GM21723 (cell line): ENCODE results near the gene DENND5A.

ENCODE experiments used
- ATAC-seq: cut with Tn5 transposase; IDR thresholded peaks from one replicate; pipeline ENCODE4 v1.9.1; 2021; ENCODE audit warnings: mild to moderate bottlenecking, moderate library complexity; ENCODE audit not compliant: unreplicated experiment

The DENND5A gene

GRCh38 chr11:9265211-9266131 is at the start of gene DENND5A:
TSS of gene DENND5A (minus strand) at chr11:9265350. CDS start at chr11:9265069, 281 bp downstream.
- peak; percentile 47 for ATAC-seq

GRCh38 chr11:9314291-9315077 is 49.3 kb upstream of the DENND5A start, which contains the start of gene TMEM41B:
TSS of gene TMEM41B (minus strand) at chr11:9314593. CDS start at chr11:9314441, 152 bp downstream.
- peak; percentile 97 for ATAC-seq

DNA sequence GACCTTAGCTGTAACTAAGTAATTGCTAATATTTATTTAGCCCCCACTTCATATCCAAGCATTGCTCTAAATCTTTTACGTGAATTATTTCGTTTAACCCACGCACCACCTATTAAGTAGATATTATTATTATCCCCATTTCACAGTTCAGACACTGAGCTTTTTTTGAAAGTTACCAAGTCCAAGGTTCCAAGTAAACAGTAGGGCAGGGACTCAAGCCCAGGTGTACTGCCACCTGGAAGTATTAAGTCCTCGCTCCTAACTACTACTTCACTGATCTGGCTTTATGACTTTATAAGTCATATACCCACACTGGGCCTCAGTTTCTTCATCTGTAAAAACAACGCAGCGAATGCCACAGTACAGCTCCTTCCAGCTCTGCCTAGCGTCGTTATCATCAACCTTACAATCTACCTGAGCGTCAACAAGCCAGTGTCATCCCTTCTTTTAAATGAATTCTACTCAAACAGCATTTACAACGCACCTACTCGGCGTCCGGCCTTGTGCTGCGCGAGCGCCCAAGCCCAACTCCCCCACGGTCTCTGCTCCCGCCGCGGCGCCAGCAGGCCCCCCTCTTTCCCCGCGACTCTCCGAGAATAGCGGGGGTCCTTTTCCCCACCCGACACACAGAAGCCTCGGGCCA is 48.6 kb upstream of the DENND5A start:
- ATAC-seq: peak; percentile 29

DNA sequence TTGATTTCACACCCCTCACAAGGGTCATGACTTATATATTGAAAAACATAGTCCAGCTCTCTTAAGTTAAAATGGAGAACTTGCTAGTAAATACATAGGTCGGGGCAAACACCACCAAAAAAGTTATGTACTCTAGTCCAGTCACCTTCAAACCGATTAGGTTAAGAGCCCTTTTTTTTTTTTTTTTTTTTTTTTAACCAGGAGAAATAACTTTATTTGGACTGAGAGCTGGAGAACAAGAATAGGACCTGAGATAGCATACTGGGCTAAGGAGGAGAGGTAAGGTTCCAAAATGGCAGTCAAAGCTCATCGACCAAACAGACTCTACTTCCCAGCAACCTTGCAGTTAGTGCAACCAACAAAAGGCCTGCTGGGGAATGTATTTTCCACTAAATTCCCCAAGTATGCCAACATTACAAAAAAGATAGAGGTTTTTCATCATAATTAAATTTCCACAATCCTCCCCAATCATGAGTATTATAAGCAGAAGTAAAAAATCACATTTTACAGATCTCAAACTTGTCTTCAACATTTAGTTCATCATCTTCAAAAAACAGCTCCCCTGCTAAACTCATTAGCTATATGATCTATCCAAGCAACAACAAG is 45.4 kb upstream of the DENND5A start:
- no peak for ATAC-seq

DNA sequence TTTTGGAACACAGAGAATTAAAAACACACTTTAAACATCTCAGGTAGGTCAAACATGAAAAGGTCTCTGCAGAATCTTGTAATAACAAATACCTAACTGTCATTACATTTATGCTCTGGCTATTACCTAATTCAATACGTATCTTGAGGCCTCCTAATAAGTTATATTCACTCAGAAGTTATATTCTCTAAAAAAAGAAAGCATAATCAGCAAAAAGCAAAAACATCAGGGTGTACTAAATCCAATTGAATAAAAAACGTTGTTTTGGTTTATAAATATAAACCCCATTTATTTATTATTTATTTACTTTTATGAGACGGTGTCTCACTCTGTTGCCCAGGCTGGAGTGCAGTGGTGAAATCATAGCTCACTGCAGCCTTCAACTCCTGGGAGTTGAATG is 39.0 kb upstream of the DENND5A start:
- no peak for ATAC-seq

- ATAC-seq: no peak
Observed at GRCh38 chr11:9302448-9302847, 37.3 kb upstream of the DENND5A start.

- no peak for ATAC-seq
Observed at GRCh38 chr11:9301720-9302119, 36.6 kb upstream of the DENND5A start.

GRCh38 chr11:9293646-9294045 is 28.5 kb upstream of the DENND5A start:
- no peak for ATAC-seq

DNA sequence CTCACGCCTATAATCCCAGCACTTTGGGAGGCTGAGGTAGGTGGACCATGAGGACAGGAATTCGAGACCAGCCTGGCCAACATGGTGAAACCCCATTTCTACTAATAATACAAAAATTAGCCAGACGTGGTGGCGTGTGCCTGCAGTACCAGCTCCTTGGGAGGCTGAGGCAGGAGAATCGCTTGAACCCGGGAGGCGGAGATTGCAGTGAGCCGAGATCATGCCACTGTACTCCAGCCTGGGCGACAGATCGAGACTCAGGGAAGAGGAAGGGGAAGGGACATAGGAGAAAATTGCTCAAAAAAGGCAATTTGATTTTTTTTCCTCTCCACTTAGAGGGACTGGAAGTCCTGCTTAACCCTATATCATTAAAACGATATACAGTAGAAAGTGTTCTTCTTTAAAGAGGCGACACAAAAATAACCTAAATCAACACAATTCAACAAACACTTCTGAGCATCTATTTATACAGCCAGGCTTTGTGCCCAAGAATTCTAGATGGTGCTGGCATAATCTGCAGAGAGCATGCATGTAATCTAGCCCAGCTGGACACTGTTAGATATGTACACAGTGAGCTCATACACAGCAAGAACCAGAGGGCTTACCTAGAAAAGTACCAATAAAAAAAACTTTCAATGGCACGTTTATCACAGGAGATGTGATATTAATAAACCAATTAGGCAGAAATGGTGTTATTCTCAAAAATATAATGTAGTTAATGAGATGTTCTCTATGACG is 20.9 kb upstream of the DENND5A start:
- no peak for ATAC-seq

DNA sequence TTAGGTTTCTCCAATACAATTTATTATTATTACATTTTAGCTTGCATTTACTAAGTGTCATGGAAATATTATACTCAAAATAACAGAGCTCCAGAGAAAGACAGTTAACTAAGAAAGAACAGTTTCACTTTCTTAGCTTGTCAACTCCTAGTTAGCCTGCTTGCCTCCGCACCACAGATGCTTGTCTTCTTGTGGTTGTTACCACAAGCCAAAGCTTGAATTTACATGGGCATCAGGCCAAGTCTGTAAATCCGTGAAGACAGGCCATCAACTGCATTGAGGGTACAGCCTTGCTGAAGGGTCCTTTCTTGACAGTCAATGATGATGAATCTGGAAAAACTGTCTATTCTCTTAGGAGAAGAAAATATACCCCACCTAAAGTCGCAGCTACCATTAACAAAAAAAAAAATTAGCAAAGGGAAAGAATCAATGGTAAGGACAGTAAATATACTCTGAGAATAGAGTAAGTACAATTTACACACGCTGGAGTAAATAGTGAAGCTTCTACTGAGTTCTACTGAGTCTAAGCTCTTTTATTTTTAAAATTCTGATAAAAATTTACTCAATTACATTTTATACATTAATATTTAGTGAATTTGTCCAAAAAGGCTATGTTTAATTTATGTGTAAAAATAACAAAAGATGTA is 15.6 kb upstream of the DENND5A start:
- peak; percentile 96 for ATAC-seq

DNA sequence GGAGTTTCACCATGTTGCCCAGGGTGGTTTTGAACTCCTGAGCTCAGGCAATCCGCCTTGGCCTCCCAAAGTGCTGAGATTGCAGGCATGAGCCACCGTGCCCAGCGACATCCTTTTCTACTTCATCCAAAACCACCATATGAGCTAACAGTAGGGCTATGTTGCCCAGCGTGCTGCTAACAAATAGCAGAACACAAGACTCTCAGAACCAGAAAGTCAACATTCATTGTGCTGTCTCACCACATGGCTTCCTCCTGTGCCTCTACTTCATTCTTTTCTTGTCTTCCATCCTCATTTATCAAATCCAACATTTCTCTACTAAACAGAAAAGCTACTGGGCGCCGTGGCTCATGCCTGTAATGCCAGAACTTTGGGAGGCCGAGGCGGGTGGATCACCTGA is 12.0 kb upstream of the DENND5A start:
- ATAC-seq: no peak

DNA sequence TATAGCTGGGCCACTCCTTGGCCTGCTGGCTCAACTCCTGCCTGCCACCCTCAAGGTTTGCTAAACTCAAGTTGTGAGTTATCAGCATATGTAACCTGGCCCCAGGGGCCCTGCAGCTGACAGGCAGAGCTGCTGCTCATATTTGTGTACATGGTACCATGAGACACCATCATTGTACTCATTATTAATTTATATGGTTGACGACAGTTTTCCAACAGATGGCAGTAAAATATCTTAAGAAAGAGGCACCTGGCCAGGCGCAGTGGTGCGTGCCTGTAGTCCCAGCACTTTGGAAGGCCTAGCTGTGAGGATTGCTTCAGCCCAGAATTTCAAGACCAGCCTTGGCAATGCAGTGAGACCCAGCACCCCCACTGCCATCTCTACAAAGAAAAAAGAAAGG is 11.4 kb upstream of the DENND5A start:
- ATAC-seq: no peak

DNA sequence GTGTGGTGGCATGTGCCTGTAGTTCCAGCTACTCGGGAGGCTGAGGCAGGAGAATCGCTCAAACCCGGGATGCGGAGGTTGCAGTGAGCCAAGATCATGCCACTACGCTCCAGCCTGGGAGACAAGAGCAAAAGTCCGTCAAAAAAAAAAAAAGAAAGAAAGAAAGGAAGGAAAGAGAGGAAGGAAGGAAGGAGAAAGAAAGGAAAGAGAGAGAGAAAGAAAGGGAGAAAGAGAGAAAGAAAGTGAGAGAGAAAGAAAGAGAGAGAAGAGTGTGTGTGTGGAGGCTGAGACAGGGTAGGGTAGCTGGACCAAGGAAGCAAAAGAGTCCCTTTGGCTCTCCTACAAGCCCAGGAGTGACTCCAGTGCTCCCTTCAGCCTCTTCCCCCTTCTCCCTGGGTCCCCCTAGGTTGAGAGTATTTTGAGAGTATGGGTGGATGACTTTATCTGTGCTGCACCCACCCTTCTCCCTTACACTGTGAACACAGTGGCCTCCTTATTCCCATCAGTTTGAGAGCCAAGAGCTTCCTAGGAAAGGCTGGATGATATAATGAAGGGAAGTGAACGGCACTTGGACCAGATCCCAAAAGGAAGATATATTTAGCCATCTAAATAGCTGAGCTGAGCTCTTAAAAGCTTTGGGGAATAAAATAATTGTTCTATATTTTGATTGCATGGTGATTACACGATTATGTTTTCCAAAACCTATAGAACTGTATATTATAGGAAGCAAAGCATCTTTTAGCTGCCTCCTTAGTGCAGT is 9.5 kb upstream of the DENND5A start:
- ATAC-seq: no peak

DNA sequence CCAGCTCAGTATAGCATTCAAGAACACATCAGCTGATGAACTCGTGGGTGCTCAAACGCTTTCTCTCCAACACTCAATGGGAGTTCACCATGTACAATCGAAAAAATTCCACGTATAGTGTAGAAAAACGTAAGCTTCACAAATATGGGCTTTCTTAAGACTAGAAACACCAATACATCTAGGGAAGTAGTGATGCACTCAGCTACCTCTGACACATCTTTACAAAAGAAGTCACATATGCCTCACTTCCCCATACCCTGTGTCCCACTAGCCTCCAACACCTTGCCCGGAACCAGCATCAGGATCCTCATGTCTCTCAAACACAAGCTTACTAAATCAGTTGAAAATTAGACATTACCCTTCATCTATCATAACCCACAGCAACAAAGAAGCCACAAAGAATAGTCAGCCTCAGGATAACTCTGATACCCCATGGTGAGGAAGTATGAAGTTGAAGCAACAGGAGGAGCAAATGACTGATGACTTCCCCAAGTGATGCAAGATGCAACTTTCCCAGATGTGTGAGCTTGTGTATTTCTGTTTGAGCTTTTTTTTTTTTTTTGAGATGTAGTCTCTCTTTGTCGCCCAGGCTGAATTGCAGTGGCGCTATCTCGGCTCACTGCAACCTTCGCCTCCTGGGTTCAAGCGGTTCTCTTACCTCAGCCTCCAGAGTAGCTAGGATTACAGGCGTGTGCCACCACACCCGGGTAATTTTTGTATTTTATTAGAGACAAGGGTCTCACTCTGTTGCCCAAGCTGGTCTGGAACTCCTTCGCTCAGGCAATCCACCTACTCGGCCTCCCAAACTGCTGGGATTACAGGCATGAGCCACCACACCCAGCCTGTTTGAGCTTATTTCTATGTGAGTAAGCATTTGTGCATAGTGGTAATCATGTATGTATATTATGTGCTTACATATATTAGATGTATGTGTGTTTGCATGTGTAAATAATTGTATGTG is 8.5 kb upstream of the DENND5A start:
- ATAC-seq: no peak

- ATAC-seq: no peak
Observed at GRCh38 chr11:9269492-9270013, 4.4 kb upstream of the DENND5A start.

DNA sequence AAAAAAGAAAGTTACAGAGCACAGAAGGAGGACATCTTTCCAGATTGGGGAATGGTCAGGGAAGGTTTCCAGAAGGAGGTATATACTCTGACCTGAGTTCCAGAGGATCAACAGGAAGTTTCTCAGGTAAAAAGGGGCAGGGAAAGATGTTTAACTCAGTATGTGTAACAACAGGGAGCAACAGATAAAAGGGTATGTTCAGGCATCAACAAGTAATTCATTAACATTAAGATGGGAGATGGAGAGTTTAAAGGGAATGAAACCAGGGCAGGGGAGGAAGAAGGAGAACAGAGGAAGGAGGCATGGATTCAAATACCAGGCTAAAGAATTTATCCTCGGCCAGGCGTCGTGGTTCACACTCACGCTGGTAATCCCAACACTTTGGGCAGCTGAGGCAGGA is 2.5 kb upstream of the DENND5A start:
- no peak for ATAC-seq

- ATAC-seq: no peak
Observed at GRCh38 chr11:9266926-9267325, 1.8 kb upstream of the DENND5A start.
